IMR-90 (cell line): ENCODE data around the gene NAIF1. TPM values are rescaled to one million over a fixed set of nuclear protein-coding genes. Genes with fewer than 3 reads are reported as not detected.

Experiments
- ATAC-seq: fragments of 200-7000 bp; cut with Tn5 transposase; 2 replicates; pipeline ENCODE4 v1.9.1; 2020; ENCODE audit warnings: low read depth, mild to moderate bottlenecking, moderate library complexity
- BruUV-seq: library from RNA; stranded (reverse); fragments of 400-500 nt; replicated peaks from 2 replicates; lab custom pipeline; 2021; lab: Mats Ljungman, UMichigan
- CTCF ChIA-PET: fragments of 300-600 bp; formaldehyde crosslinking; extraction: SDS; loops from one replicate; lab custom pipeline; 2021; ENCODE audit warnings: antibody characterized with exemption; lab: Yijun Ruan, JAX
- POLR2A ChIA-PET: fragments of 300-600 bp; sonication (Branson Sonifier 250); formaldehyde crosslinking; loops from one replicate; lab custom pipeline; 2022; ENCODE audit warnings: antibody characterized with exemption; ENCODE audit not compliant: unreplicated experiment; lab: Charles Lee
- DNase-seq: peaks from one replicate; pipeline ENCODE4 v3.0.0; 2013
- H2AFZ ChIP-seq: replicated peaks from 2 replicates; pipeline ENCODE3; 2013; ENCODE audit warnings: low read length, mild to moderate bottlenecking; ENCODE audit not compliant: poor library complexity
- H2AK5ac ChIP-seq: 2 replicates; pipeline ENCODE4 v1.6.1; 2013; ENCODE audit warnings: low read depth, low read length, inconsistent platforms
- H2AK9ac ChIP-seq: replicated peaks from 2 replicates; pipeline ENCODE3; 2013; ENCODE audit warnings: mild to moderate bottlenecking, low read depth, low read length, moderate library complexity; ENCODE audit not compliant: poor library complexity
- H2BK120ac ChIP-seq: 2 replicates; pipeline ENCODE4 v1.6.1; 2013; ENCODE audit warnings: low read depth, low read length, inconsistent platforms
- H2BK15ac ChIP-seq: 3 replicates; pipeline ENCODE4 v1.6.1; 2013; ENCODE audit warnings: low read depth, low read length, inconsistent platforms
- H2BK20ac ChIP-seq: 2 replicates; pipeline ENCODE4 v1.6.1; 2013; ENCODE audit warnings: low read depth, mild to moderate bottlenecking, inconsistent platforms, low read length, moderate library complexity
- H2BK5ac ChIP-seq: 2 replicates; pipeline ENCODE4 v1.6.1; 2013; ENCODE audit warnings: mild to moderate bottlenecking, low read depth, low read length, inconsistent platforms; ENCODE audit not compliant: poor library complexity, severe bottlenecking
- H3K14ac ChIP-seq: replicated peaks from 2 replicates; pipeline ENCODE4 v1.6.1; 2013; ENCODE audit warnings: low read depth, low read length, inconsistent platforms
- H3K18ac ChIP-seq: 2 replicates; pipeline ENCODE4 v1.6.1; 2013; ENCODE audit warnings: low read depth, low read length, control low read depth
- H3K23ac ChIP-seq: 2 replicates; pipeline ENCODE4 v1.6.1; 2013; ENCODE audit warnings: low read depth, low read length, inconsistent platforms
- H3K27ac ChIP-seq: 2 replicates; pipeline ENCODE4 v1.5.1; 2013; ENCODE audit warnings: mild to moderate bottlenecking, control low read depth, low read length; ENCODE audit not compliant: insufficient read depth
- H3K27me3 ChIP-seq: 2 replicates; pipeline ENCODE4 v1.6.1; 2013; ENCODE audit warnings: low read length; ENCODE audit not compliant: control insufficient read depth, insufficient read depth
- H3K36me3 ChIP-seq: 2 replicates; pipeline ENCODE4 v1.6.1; 2013; ENCODE audit warnings: low read length, mixed read lengths; ENCODE audit not compliant: control insufficient read depth, insufficient read depth
- H3K4ac ChIP-seq: 2 replicates; pipeline ENCODE4 v1.6.1; 2013; ENCODE audit warnings: low read depth, low read length, inconsistent platforms
- H3K4me1 ChIP-seq: 2 replicates; pipeline ENCODE4 v1.6.1; 2013; ENCODE audit warnings: low read length, mixed read lengths; ENCODE audit not compliant: control insufficient read depth, insufficient read depth
- H3K4me2 ChIP-seq: 2 replicates; pipeline ENCODE4 v1.6.1; 2013; ENCODE audit warnings: low read depth, mild to moderate bottlenecking, control low read depth, low read length, moderate library complexity
- H3K4me3 ChIP-seq: 2 replicates; pipeline ENCODE4 v1.5.1; 2013; ENCODE audit warnings: low read depth, mild to moderate bottlenecking, control low read depth, low read length, moderate library complexity; ENCODE audit not compliant: insufficient read depth
- H3K56ac ChIP-seq: 2 replicates; pipeline ENCODE4 v1.6.1; 2013; ENCODE audit warnings: low read length, inconsistent platforms; ENCODE audit not compliant: insufficient read depth; ENCODE audit errors: extremely low read depth
- H3K79me1 ChIP-seq, 2 experiments: 2 replicates each; pipeline ENCODE4 v1.6.1; 2013; ENCODE audit warnings: low read length in 2 of 2, inconsistent platforms in 1 of 2, low read depth in 1 of 2
- H3K9ac ChIP-seq: 2 replicates; pipeline ENCODE4 v1.6.1; 2013; ENCODE audit warnings: low read depth, low read length, control low read depth
- H3K9me1 ChIP-seq: 2 replicates; pipeline ENCODE4 v1.6.1; 2013; ENCODE audit warnings: low read length, inconsistent platforms; ENCODE audit not compliant: insufficient read depth
- H3K9me3 ChIP-seq: 2 replicates; pipeline ENCODE4 v1.6.1; 2013; ENCODE audit warnings: low read length; ENCODE audit not compliant: control insufficient read depth, insufficient read depth
- H4K20me1 ChIP-seq: 2 replicates; pipeline ENCODE4 v1.6.1; 2013; ENCODE audit warnings: low read length, inconsistent platforms; ENCODE audit not compliant: insufficient read depth
- H4K5ac ChIP-seq: 2 replicates; pipeline ENCODE4 v1.6.1; 2013; ENCODE audit warnings: mild to moderate bottlenecking, low read depth, low read length, control low read depth
- H4K8ac ChIP-seq, 2 experiments: 2 replicates each; pipeline ENCODE4 v1.6.1; 2013; ENCODE audit warnings: low read depth in 2 of 2, low read length in 2 of 2, control low read depth in 1 of 2, inconsistent platforms in 1 of 2
- H4K91ac ChIP-seq: 2 replicates; pipeline ENCODE4 v1.6.1; 2013; ENCODE audit warnings: low read depth, low read length, inconsistent platforms; ENCODE audit not compliant: insufficient read depth
- BHLHE40 ChIP-seq: fragments of 150-350 bp; IDR thresholded peaks from 2 replicates; pipeline ENCODE4 v1.6.1; 2016; ENCODE audit warnings: mild to moderate bottlenecking, low read depth, low read length
- CEBPB ChIP-seq: IDR thresholded peaks from 2 replicates; pipeline ENCODE4 v1.6.1; 2012; ENCODE audit warnings: low read depth, low read length, improper control_type of control experiment
- CHD1 ChIP-seq: IDR thresholded peaks from 2 replicates; pipeline ENCODE4 v1.6.1; 2012; ENCODE audit warnings: low read depth, low read length, improper control_type of control experiment
- CTCF ChIP-seq: conservative IDR thresholded peaks from 2 replicates; pipeline ENCODE4 v1.5.1; 2012; ENCODE audit warnings: mild to moderate bottlenecking, low read depth, low read length, improper control_type of control experiment
- ELK1 ChIP-seq: fragments of 150-350 bp; IDR thresholded peaks from 2 replicates; pipeline ENCODE4 v1.6.1; 2016; ENCODE audit warnings: low read depth, mild to moderate bottlenecking, low read length, moderate library complexity, borderline replicate concordance
- FOS ChIP-seq: fragments of 150-350 bp; IDR thresholded peaks from 2 replicates; pipeline ENCODE4 v1.6.1; 2016; ENCODE audit warnings: low read depth, low read length
- MAFK ChIP-seq: IDR thresholded peaks from 2 replicates; pipeline ENCODE4 v1.6.1; 2012; ENCODE audit warnings: low read depth, low read length, improper control_type of control experiment
- MAZ ChIP-seq: IDR thresholded peaks from 2 replicates; pipeline ENCODE4 v1.6.1; 2012; ENCODE audit warnings: low read depth, mild to moderate bottlenecking, low read length, improper control_type of control experiment, moderate library complexity, borderline replicate concordance
- MXI1 ChIP-seq: IDR thresholded peaks from 2 replicates; pipeline ENCODE4 v1.6.1; 2012; ENCODE audit warnings: low read depth, mild to moderate bottlenecking, low read length, moderate library complexity, borderline replicate concordance
- NFE2L2 ChIP-seq: fragments of 150-350 bp; IDR thresholded peaks from 2 replicates; pipeline ENCODE4 v1.6.1; 2016; ENCODE audit warnings: low read depth, mild to moderate bottlenecking, low read length
- POLR2A ChIP-seq: IDR thresholded peaks from 2 replicates; pipeline ENCODE4 v1.6.1; 2012; ENCODE audit warnings: mild to moderate bottlenecking, low read depth, low read length
- RAD21 ChIP-seq: IDR thresholded peaks from 2 replicates; pipeline ENCODE4 v1.6.1; 2012; ENCODE audit warnings: low read length, improper control_type of control experiment
- RCOR1 ChIP-seq: IDR thresholded peaks from 2 replicates; pipeline ENCODE4 v1.6.1; 2012; ENCODE audit warnings: mild to moderate bottlenecking, low read length, improper control_type of control experiment; ENCODE audit not compliant: insufficient replicate concordance
- RFX5 ChIP-seq: IDR thresholded peaks from 2 replicates; pipeline ENCODE4 v1.8.0; 2012; ENCODE audit warnings: low read depth, mild to moderate bottlenecking, low read length, moderate library complexity
- SMC3 ChIP-seq: fragments of 150-350 bp; IDR thresholded peaks from 2 replicates; pipeline ENCODE4 v1.6.1; 2016; ENCODE audit warnings: low read depth, mild to moderate bottlenecking, antibody characterized with exemption, low read length, moderate library complexity
- USF2 ChIP-seq: fragments of 150-350 bp; IDR thresholded peaks from 2 replicates; pipeline ENCODE4 v1.6.1; 2017; ENCODE audit warnings: mild to moderate bottlenecking, antibody characterized with exemption, low read length, low read depth
- whole genome bisulfite sequencing, 2 experiments: methylation state at CpG; one replicate each; pipeline versions ENCODE4 v1.1.5 to v1.1.7; 2013; ENCODE audit warnings: missing lambda C conversion rate in 2 of 2; ENCODE audit not compliant: insufficient read length in 1 of 2; ENCODE audit errors: extremely low coverage in 2 of 2; 5-methylcytosine and 5-hydroxymethylcytosine counted together
- dilution Hi-C: fragments of 300-500 bp; cut with HindIII; formaldehyde crosslinking; loops from one replicate; pipeline ENCODE4 v1.14.3; 2018; ENCODE audit warnings: low sequenced_read_pairs; ENCODE audit not compliant: unreplicated experiment
- in situ Hi-C: fragments of 300-500 bp; cut with MboI; formaldehyde crosslinking; loops from 3 replicates; pipeline ENCODE4 v1.14.3; 2019; ENCODE audit warnings: low sequenced_read_pairs, inconsistent platforms, mixed read lengths
- intact Hi-C: fragments of 100-400 bp; cut with micrococcal nuclease; formaldehyde crosslinking; loops from 2 replicates; pipeline ENCODE4 v1.10.0; 2022
- polyA plus RNA-seq, 3 experiments: library from polyadenylated mRNA; depleted of rRNA; stranded (reverse); fragments of >200 nt; gene quantifications; 2 replicates each; pipeline ENCODE4 v1.2.3, GENCODE V29; 2012; ENCODE audit warnings: low replicate concordance in 1 of 3
- total RNA-seq: library from RNA; depleted of rRNA; stranded (reverse); fragments of >200 nt; gene quantifications from 2 replicates; pipeline ENCODE4 v1.2.3, GENCODE V29; 2012

Gene NAIF1
- total and polyA plus RNA-seq, 2 of the 4 experiments (the other 2 are of a cell fraction), result 9.7 to 10.1 TPM

GRCh38 chr9:128091571-128091970 is 24.5 kb upstream of the NAIF1 start:
- intact Hi-C loops (no loop called here), in situ Hi-C loops (no loop called here), dilution Hi-C loops (no loop called here)
- DNase-seq (no peak), ATAC-seq (no peak)
- H3K4me2 ChIP-seq, result peak overlapping the region; percentile 62
- peak overlapping the region; percentile 92 for H2AFZ ChIP-seq
- peak overlapping the region; percentile 12; the same call in 1 of the 2 replicates for H4K91ac ChIP-seq
- peak overlapping the region; percentile 8 to 41; a peak in 3 of 4 replicates for H4K8ac ChIP-seq
- BruUV-seq, result no TSS peak
- H2AK9ac ChIP-seq, result no peak overlapping the region
- 0 out of 2 replicates have a peak overlapping the region, but pooled peaks have one; percentile 3 for H3K14ac ChIP-seq
- H2AK5ac ChIP-seq, result peak overlapping the region; percentile 24; the same call in 1 of the 2 replicates
- H3K27me3 ChIP-seq, result no peaks in the 10 kb centered on the region
- H2BK120ac ChIP-seq, result no peak overlapping the region
- no peak overlapping the region for H3K18ac ChIP-seq
- POLR2A ChIA-PET, result no interaction called here
- H3K27ac ChIP-seq, result peak overlapping the region; percentile 23; the same call in 1 of the 2 replicates
- WGBS, 2 experiments, result 73% methylated on average over 9 of the region's 13 CpGs; no CpG with 5 or more reads in 1 of the 2 experiments
- no peak overlapping the region for H3K23ac ChIP-seq
- peaks cover 30 to 78% of the 10 kb centered on the region in 2 experiments for H3K79me1 ChIP-seq
- peaks cover 29% of the 10 kb centered on the region for H3K4me1 ChIP-seq
- peaks cover 11% of the 10 kb centered on the region; the same call in 1 of the 2 replicates for H4K20me1 ChIP-seq
- H2BK20ac ChIP-seq, result no peak overlapping the region
- 0 out of 2 replicates have a peak overlapping the region, but pooled peaks have one; percentile 4 for H3K56ac ChIP-seq
- peak overlapping the region; percentile 14 for H3K9ac ChIP-seq
- peak overlapping the region; percentile 7 for H4K5ac ChIP-seq
- H3K4ac ChIP-seq, result peak overlapping the region; percentile 44
- H3K36me3 ChIP-seq, result no peaks in the 10 kb centered on the region
- TF ChIP-seq MAFK (no peak), RAD21 (no peak), CEBPB (no peak), CHD1 (no peak), FOS (no peak), SMC3 (no peak), MXI1 (no peak), ELK1 (no peak), CTCF (no peak), BHLHE40 (no peak), USF2 (no peak), RFX5 (no peak), RCOR1 (no peak), NFE2L2 (no peak), POLR2A (no peak), MAZ (no peak)
- H3K4me3 ChIP-seq, result no peak overlapping the region
- CTCF ChIA-PET, result interaction anchor here (0.6 to 1.7 kb wide), 4 partner anchors 8 to 148 kb away, joined by 3 to 5 read pairs (median 4); no protein-coding TSS in a partner anchor
- no peaks in the 10 kb centered on the region for H3K9me3 ChIP-seq
- no peak overlapping the region for H2BK15ac ChIP-seq
- peaks cover 10% of the 10 kb centered on the region for H3K9me1 ChIP-seq
- no peak overlapping the region for H2BK5ac ChIP-seq
